Liver (tissue), 9 donors: ENCODE measurements around the gene DNAJB14. TPM values are rescaled to one million over a fixed set of nuclear protein-coding genes. Genes with fewer than 3 reads are reported as not detected.

ENCODE experiments used
- DNase-seq: peaks from one replicate; pipeline ENCODE4 v3.0.0-alpha.2; 2017; ENCODE audit warnings: low spot score
- H3K27ac ChIP-seq, 2 donors: one replicate each; pipeline ENCODE4 v1.7.0; 2013; ENCODE audit warnings: inconsistent platforms in 2 of 2, low read length in 2 of 2, control low read depth in 1 of 2, low read depth in 1 of 2, mild to moderate bottlenecking in 1 of 2
- H3K27me3 ChIP-seq, 4 donors: one replicate each; pipeline versions ENCODE4 v1.6.1 to v1.7.0; 2013; ENCODE audit warnings: low read length in 3 of 4, inconsistent platforms in 1 of 4, mild to moderate bottlenecking in 1 of 4, moderate library complexity in 1 of 4; ENCODE audit not compliant: control insufficient read depth in 4 of 4, insufficient read depth in 4 of 4
- H3K36me3 ChIP-seq, 4 donors: one replicate each; pipeline versions ENCODE4 v1.6.1 to v1.7.0; 2013; ENCODE audit warnings: low read length in 3 of 4, mild to moderate bottlenecking in 3 of 4, low read depth in 1 of 4, moderate library complexity in 1 of 4; ENCODE audit not compliant: control insufficient read depth in 4 of 4, insufficient read depth in 3 of 4
- H3K4me1 ChIP-seq, 4 donors: one replicate each; pipeline versions ENCODE4 v1.6.1 to v1.7.0; 2013; ENCODE audit warnings: low read length in 3 of 4, mild to moderate bottlenecking in 3 of 4, moderate library complexity in 1 of 4; ENCODE audit not compliant: control insufficient read depth in 4 of 4, insufficient read depth in 4 of 4
- H3K4me3 ChIP-seq, 3 donors: one replicate each; pipeline versions ENCODE4 v1.6.1 to v1.7.0; 2013; ENCODE audit warnings: low read length in 3 of 3, control low read depth in 1 of 3, low read depth in 1 of 3, mild to moderate bottlenecking in 1 of 3
- H3K9ac ChIP-seq, 2 donors: one replicate each; pipeline ENCODE4 v1.7.0; 2013; ENCODE audit warnings: low read length in 2 of 2, mild to moderate bottlenecking in 2 of 2, moderate library complexity in 2 of 2, control low read depth in 1 of 2, low read depth in 1 of 2
- H3K9me3 ChIP-seq, 4 donors: one replicate each; pipeline versions ENCODE4 v1.6.1 to v1.7.0; 2013; ENCODE audit warnings: low read length in 3 of 4; ENCODE audit not compliant: control insufficient read depth in 4 of 4
- CTCF ChIP-seq: fragments of 150-350 bp; IDR thresholded peaks from 2 replicates; pipeline ENCODE4 v1.5.1; 2017; ENCODE audit warnings: improper control_type of control experiment, low read depth, low read length; ENCODE audit not compliant: missing input control
- EGR1 ChIP-seq, 2 donors: IDR thresholded peaks; 2 replicates each; pipeline ENCODE4 v1.6.1; 2016 to 2018; ENCODE audit warnings: antibody characterized with exemption in 2 of 2, low read depth in 2 of 2
- FOXA2 ChIP-seq: IDR thresholded peaks from 2 replicates; pipeline ENCODE4 v1.6.1; 2016; ENCODE audit warnings: antibody characterized with exemption
- GABPA ChIP-seq, 2 donors: IDR thresholded peaks in 1 of 2; conservative IDR thresholded peaks in 1 of 2; 2 replicates each; pipeline ENCODE4 v1.6.1; 2016; ENCODE audit warnings: antibody characterized with exemption in 2 of 2, mild to moderate bottlenecking in 1 of 2, moderate library complexity in 1 of 2
- HNF4A ChIP-seq, 2 donors: conservative IDR thresholded peaks; 2 replicates each; pipeline ENCODE4 v1.6.1; 2016; ENCODE audit warnings: antibody characterized with exemption in 2 of 2, mild to moderate bottlenecking in 2 of 2
- HNF4G ChIP-seq: IDR thresholded peaks from 2 replicates; pipeline ENCODE4 v1.6.1; 2016; ENCODE audit warnings: antibody characterized with exemption
- JUND ChIP-seq, 2 donors: IDR thresholded peaks; 2 replicates each; pipeline ENCODE4 v1.6.1; 2016; ENCODE audit warnings: antibody characterized with exemption in 2 of 2
- MAX ChIP-seq: IDR thresholded peaks from 2 replicates; pipeline ENCODE4 v1.6.1; 2016; ENCODE audit warnings: antibody characterized with exemption
- RAD21 ChIP-seq, 2 donors: IDR thresholded peaks; 2 replicates each; pipeline ENCODE4 v1.6.1; 2016; ENCODE audit warnings: antibody characterized with exemption in 2 of 2, mild to moderate bottlenecking in 2 of 2
- RXRA ChIP-seq, 2 donors: IDR thresholded peaks; 2 replicates each; pipeline ENCODE4 v1.6.1; 2017 to 2018; ENCODE audit warnings: antibody characterized with exemption in 2 of 2, mild to moderate bottlenecking in 1 of 2
- SP1 ChIP-seq: IDR thresholded peaks from 2 replicates; pipeline ENCODE4 v1.6.1; 2018; ENCODE audit warnings: antibody characterized with exemption, mild to moderate bottlenecking
- TAF1 ChIP-seq: conservative IDR thresholded peaks from 2 replicates; pipeline ENCODE4 v1.6.1; 2016; ENCODE audit warnings: antibody characterized with exemption, mild to moderate bottlenecking
- YY1 ChIP-seq: IDR thresholded peaks from 2 replicates; pipeline ENCODE4 v1.6.1; 2016; ENCODE audit warnings: antibody characterized with exemption, mild to moderate bottlenecking
- WGBS: extraction: QIAGEN DNeasy Blood & Tissue Kit; methylation state at CpG from one replicate; pipeline ENCODE4 v1.1.7; 2013; 5-methylcytosine and 5-hydroxymethylcytosine counted together
- polyA plus RNA-seq, 2 donors: library from polyadenylated mRNA; stranded (reverse) in 1 of 2; unstranded in 1 of 2; fragments of 200-250 nt in 1 of 2; fragments of >200 nt in 1 of 2; fragmentation: Nextera tagmentation in 1 of 2; extraction: Ambion mirVana in 1 of 2; gene quantifications; one replicate each; pipeline versions ENCODE4 v1.2.1 to v1.2.3, GENCODE V29; 2013 to 2015
- total RNA-seq, 2 donors: library from RNA; depleted of rRNA; stranded (reverse); fragments of >200 nt; gene quantifications; one replicate each; pipeline ENCODE4 v1.2.3, GENCODE V29; 2014
- TF ChIP-seq, protein P1 (sequence below): IDR thresholded peaks from 2 replicates; pipeline ENCODE4 v1.6.1; 2016; ENCODE audit warnings: antibody characterized with exemption, mild to moderate bottlenecking
- TF ChIP-seq, protein P2 (sequence below): IDR thresholded peaks from 2 replicates; pipeline ENCODE4 v1.6.1; 2016; ENCODE audit warnings: antibody characterized with exemption
- TF ChIP-seq, protein P3 (sequence below): IDR thresholded peaks from 2 replicates; pipeline ENCODE4 v1.6.1; 2016; ENCODE audit warnings: antibody characterized with exemption
- donor health status: healthy.
- donor health status: healthy.
- donor health status: healthy.
- donor health status: healthy.
- donor health status: healthy.

The DNAJB14 gene
- total and polyA plus RNA-seq, 4 donors: 8.1 to 15.1 (median 8.9) TPM

GRCh38 chr4:99855678-99856077 lies 90.7 kb downstream of the DNAJB14 start:
- Histone ChIP-seq H3K36me3 (no peaks in the 10 kb centered on the region), H3K27ac (no peak overlapping the region), H3K9me3 (no peaks in the 10 kb centered on the region), H3K27me3 (peaks cover 0 to 2% (median 0%) of the 10 kb centered on the region in 4 donors), H3K4me1 (no peaks in the 10 kb centered on the region), H3K4me3 (no peak overlapping the region), H3K9ac (no peak overlapping the region)
- TF ChIP-seq, protein P1, sequence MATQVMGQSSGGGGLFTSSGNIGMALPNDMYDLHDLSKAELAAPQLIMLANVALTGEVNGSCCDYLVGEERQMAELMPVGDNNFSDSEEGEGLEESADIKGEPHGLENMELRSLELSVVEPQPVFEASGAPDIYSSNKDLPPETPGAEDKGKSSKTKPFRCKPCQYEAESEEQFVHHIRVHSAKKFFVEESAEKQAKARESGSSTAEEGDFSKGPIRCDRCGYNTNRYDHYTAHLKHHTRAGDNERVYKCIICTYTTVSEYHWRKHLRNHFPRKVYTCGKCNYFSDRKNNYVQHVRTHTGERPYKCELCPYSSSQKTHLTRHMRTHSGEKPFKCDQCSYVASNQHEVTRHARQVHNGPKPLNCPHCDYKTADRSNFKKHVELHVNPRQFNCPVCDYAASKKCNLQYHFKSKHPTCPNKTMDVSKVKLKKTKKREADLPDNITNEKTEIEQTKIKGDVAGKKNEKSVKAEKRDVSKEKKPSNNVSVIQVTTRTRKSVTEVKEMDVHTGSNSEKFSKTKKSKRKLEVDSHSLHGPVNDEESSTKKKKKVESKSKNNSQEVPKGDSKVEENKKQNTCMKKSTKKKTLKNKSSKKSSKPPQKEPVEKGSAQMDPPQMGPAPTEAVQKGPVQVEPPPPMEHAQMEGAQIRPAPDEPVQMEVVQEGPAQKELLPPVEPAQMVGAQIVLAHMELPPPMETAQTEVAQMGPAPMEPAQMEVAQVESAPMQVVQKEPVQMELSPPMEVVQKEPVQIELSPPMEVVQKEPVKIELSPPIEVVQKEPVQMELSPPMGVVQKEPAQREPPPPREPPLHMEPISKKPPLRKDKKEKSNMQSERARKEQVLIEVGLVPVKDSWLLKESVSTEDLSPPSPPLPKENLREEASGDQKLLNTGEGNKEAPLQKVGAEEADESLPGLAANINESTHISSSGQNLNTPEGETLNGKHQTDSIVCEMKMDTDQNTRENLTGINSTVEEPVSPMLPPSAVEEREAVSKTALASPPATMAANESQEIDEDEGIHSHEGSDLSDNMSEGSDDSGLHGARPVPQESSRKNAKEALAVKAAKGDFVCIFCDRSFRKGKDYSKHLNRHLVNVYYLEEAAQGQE: no peak
- no peak for TF ChIP-seq MAX
- TF ChIP-seq, protein P2, sequence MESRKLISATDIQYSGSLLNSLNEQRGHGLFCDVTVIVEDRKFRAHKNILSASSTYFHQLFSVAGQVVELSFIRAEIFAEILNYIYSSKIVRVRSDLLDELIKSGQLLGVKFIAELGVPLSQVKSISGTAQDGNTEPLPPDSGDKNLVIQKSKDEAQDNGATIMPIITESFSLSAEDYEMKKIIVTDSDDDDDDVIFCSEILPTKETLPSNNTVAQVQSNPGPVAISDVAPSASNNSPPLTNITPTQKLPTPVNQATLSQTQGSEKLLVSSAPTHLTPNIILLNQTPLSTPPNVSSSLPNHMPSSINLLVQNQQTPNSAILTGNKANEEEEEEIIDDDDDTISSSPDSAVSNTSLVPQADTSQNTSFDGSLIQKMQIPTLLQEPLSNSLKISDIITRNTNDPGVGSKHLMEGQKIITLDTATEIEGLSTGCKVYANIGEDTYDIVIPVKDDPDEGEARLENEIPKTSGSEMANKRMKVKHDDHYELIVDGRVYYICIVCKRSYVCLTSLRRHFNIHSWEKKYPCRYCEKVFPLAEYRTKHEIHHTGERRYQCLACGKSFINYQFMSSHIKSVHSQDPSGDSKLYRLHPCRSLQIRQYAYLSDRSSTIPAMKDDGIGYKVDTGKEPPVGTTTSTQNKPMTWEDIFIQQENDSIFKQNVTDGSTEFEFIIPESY: no peak
- no peak for TF ChIP-seq FOXA2
- no peak for TF ChIP-seq RAD21 (IDR thresholded peaks at IDR 0.05)
- TF ChIP-seq HNF4G: no peak
- TF ChIP-seq SP1: no peak
- no peak for TF ChIP-seq CTCF
- TF ChIP-seq, protein P3, sequence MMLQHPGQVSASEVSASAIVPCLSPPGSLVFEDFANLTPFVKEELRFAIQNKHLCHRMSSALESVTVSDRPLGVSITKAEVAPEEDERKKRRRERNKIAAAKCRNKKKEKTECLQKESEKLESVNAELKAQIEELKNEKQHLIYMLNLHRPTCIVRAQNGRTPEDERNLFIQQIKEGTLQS: no peak
- TF ChIP-seq RXRA (IDR thresholded peaks at IDR 0.05): no peak
- 56% methylated on average over 1 of the region's 1 CpG for WGBS
- no peak for DNase-seq

- Histone ChIP-seq H3K9ac (no peak overlapping the region), H3K27me3 (peaks cover 0 to under 1% (median 0%) of the 10 kb centered on the region in 4 donors), H3K4me3 (no peak overlapping the region), H3K27ac (no peak overlapping the region), H3K4me1 (no peaks in the 10 kb centered on the region), H3K36me3 (no peaks in the 10 kb centered on the region), H3K9me3 (no peaks in the 10 kb centered on the region)
- 32% methylated on average over 1 of the region's 1 CpG for WGBS
- TF ChIP-seq, protein P3: no peak
- TF ChIP-seq GABPA (IDR thresholded peaks at IDR 0.05 in 1 of 2, conservative IDR thresholded peaks at IDR 0.05 in 1 of 2): no peak
- no peak for TF ChIP-seq YY1
- no peak for TF ChIP-seq SP1
- no peak for TF ChIP-seq MAX
- TF ChIP-seq TAF1: no peak
- TF ChIP-seq CTCF: no peak
- TF ChIP-seq RAD21 (IDR thresholded peaks at IDR 0.05): no peak
- no peak for TF ChIP-seq EGR1 (IDR thresholded peaks at IDR 0.05; ENCODE audit: low read depth in 2 of 2)
- TF ChIP-seq, protein P2: no peak
- no peak for TF ChIP-seq HNF4A (conservative IDR thresholded peaks at IDR 0.05)
- TF ChIP-seq JUND (IDR thresholded peaks at IDR 0.05): no peak
- DNase-seq: no peak
Observed at GRCh38 chr4:99853999-99854398, 92.4 kb downstream of the DNAJB14 start.
